ENCODE data around the gene KAZN.

Gene KAZN

DNA sequence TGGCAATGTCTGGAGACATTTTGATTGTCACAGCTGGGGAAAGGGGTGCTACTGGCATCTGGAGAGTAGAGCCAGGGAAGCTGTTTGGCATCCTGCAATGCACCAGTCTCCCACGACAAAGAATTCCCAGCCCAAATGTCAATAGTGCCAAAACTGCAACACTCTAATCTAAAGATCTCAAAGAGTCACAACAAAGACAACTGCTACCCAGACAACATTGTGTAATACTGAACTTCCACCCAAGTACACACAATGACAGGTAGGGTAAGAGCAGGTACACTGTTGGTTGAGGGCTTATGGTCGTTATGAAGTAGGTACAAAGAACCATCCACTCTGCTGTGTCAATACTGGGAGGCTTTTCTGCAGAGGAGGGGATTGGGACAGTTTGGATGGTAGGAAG lies 546.8 kb downstream of the KAZN start:
- TF ChIP-seq, protein P1, sequence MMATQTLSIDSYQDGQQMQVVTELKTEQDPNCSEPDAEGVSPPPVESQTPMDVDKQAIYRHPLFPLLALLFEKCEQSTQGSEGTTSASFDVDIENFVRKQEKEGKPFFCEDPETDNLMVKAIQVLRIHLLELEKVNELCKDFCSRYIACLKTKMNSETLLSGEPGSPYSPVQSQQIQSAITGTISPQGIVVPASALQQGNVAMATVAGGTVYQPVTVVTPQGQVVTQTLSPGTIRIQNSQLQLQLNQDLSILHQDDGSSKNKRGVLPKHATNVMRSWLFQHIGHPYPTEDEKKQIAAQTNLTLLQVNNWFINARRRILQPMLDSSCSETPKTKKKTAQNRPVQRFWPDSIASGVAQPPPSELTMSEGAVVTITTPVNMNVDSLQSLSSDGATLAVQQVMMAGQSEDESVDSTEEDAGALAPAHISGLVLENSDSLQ (IDR thresholded peaks at IDR 0.05) = no peak
- TF ChIP-seq ELF4 (IDR thresholded peaks at IDR 0.05) (no peak), ARNT (IDR thresholded peaks at IDR 0.05) (no peak), NFRKB (IDR thresholded peaks at IDR 0.05) (no peak), SUZ12 (IDR thresholded peaks at IDR 0.05) (no peak), HDGF (IDR thresholded peaks at IDR 0.05; ENCODE audit: borderline replicate concordance) (no peak), BHLHE40 (IDR thresholded peaks at IDR 0.05; ENCODE audit: borderline replicate concordance) (no peak), LEF1 (IDR thresholded peaks at IDR 0.05; ENCODE audit: borderline replicate concordance) (no peak), CTBP1 (IDR thresholded peaks at IDR 0.05; ENCODE audit: borderline replicate concordance) (no peak), FOXK2 (IDR thresholded peaks at IDR 0.05) (no peak), ZNF384 (IDR thresholded peaks at IDR 0.05) (no peak), FOXA1 (IDR thresholded peaks at IDR 0.05) (no peak), TARDBP (IDR thresholded peaks at IDR 0.05) (no peak)
- no peak for DNase-seq (ENCODE audit: extremely low spot score)
- CTCF ChIA-PET = no interaction called here
- POLR2A ChIA-PET = no interaction called here

DNA sequence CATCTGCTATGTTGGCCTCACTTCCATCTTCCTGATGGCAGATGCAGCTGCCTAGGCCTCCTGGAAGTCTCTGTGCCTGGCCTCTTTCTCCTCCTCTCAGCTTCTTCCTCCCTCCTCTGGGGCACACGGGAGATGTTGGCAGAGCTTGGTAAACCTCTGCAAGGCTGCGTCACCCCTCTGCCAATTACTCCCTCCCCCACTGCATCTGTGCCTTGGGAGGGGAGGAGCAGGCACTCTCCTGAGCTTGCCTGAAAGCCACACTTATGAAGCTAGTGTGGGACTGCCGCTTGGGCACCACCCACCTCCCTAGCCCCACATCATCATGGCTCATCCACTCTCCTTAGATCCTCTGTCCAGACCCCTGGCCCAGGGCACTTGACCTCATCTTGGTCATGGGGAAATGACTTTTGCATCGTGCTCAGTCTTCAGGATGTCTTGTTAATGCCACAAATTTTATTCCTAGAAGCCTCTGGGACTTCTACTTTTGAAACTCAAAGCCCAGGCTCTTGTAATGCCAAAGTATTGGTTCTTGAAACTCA lies 547.7 kb downstream of the KAZN start:
- ChIA-PET POLR2A (no interaction called here), CTCF (no interaction called here)
- TF ChIP-seq FOXK2 (IDR thresholded peaks at IDR 0.05) = no peak
- no peak for TF ChIP-seq CTBP1 (IDR thresholded peaks at IDR 0.05; ENCODE audit: borderline replicate concordance)
- TF ChIP-seq L3MBTL2 (conservative IDR thresholded peaks at IDR 0.05) = no peak
- no peak for TF ChIP-seq ARNT (IDR thresholded peaks at IDR 0.05)
- no peak for TF ChIP-seq TARDBP (IDR thresholded peaks at IDR 0.05)
- TF ChIP-seq SUZ12 (IDR thresholded peaks at IDR 0.05) = no peak
- TF ChIP-seq ZNF384 (IDR thresholded peaks at IDR 0.05) = no peak
- TF ChIP-seq FOXM1 (IDR thresholded peaks at IDR 0.05; ENCODE audit: borderline replicate concordance) = no peak
- TF ChIP-seq BHLHE40 (IDR thresholded peaks at IDR 0.05; ENCODE audit: borderline replicate concordance) = no peak
- TF ChIP-seq ELF4 (IDR thresholded peaks at IDR 0.05) = no peak
- no peak for TF ChIP-seq FOXA1 (IDR thresholded peaks at IDR 0.05)
- TF ChIP-seq, protein P1 (IDR thresholded peaks at IDR 0.05) = no peak
- no peak for TF ChIP-seq HDGF (IDR thresholded peaks at IDR 0.05; ENCODE audit: borderline replicate concordance)
- TF ChIP-seq NFRKB (IDR thresholded peaks at IDR 0.05) = no peak
- TF ChIP-seq SP1 (IDR thresholded peaks at IDR 0.05) = no peak
- TF ChIP-seq LEF1 (IDR thresholded peaks at IDR 0.05; ENCODE audit: borderline replicate concordance) = no peak
- DNase-seq (ENCODE audit: extremely low spot score) = no peak

GRCh38 chr1:15146971-15147376 lies 548.5 kb downstream of the KAZN start:
- CTCF ChIA-PET = no interaction called here

GRCh38 chr1:15148004-15148403 lies 549.5 kb downstream of the KAZN start:
- TF ChIP-seq LEF1 (IDR thresholded peaks at IDR 0.05; ENCODE audit: borderline replicate concordance) = no peak
- ChIA-PET POLR2A (no interaction called here), CTCF (no interaction called here)

More at GRCh38 chr1:15146971-15147376, 548.5 kb downstream of the KAZN start:
- TF ChIP-seq LEF1 (IDR thresholded peaks at IDR 0.05; ENCODE audit: borderline replicate concordance) = no peak
- no peak for TF ChIP-seq FOXM1 (IDR thresholded peaks at IDR 0.05; ENCODE audit: borderline replicate concordance)
- no peak for TF ChIP-seq L3MBTL2 (conservative IDR thresholded peaks at IDR 0.05)
- no peak for TF ChIP-seq ELF4 (IDR thresholded peaks at IDR 0.05)
- no peak for TF ChIP-seq HDGF (IDR thresholded peaks at IDR 0.05; ENCODE audit: borderline replicate concordance)
- no peak for TF ChIP-seq ZNF384 (IDR thresholded peaks at IDR 0.05)
- no peak for TF ChIP-seq BHLHE40 (IDR thresholded peaks at IDR 0.05; ENCODE audit: borderline replicate concordance)
- no peak for TF ChIP-seq TARDBP (IDR thresholded peaks at IDR 0.05)
- no peak for TF ChIP-seq FOXA1 (IDR thresholded peaks at IDR 0.05)
- TF ChIP-seq SP1 (IDR thresholded peaks at IDR 0.05) = no peak
- no peak for TF ChIP-seq ARNT (IDR thresholded peaks at IDR 0.05)
- DNase-seq (ENCODE audit: extremely low spot score) = no peak
- POLR2A ChIA-PET = no interaction called here

DNA sequence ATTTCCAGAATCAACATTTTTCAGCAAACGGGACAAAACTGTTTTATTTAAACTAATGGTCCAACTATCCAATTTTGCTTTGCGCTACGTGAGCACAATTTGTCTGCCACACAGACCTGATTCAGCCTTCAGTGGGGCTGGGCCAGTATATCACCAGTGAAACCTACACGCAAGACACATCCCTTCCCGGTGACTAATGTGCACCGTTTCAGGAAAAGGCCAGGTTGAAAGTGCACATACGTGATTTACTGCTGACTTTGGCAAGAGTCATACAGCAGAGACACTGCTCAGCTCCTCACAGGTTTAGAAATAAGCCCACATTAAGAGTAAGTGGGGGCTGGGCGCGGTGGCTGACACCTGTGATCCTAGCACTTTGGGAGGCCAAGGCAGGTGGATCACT lies 550.0 kb downstream of the KAZN start:
- POLR2A ChIA-PET = no interaction called here
- no peak for TF ChIP-seq ARNT (IDR thresholded peaks at IDR 0.05)
- TF ChIP-seq SUZ12 (IDR thresholded peaks at IDR 0.05) = no peak
- TF ChIP-seq FOXM1 (IDR thresholded peaks at IDR 0.05; ENCODE audit: borderline replicate concordance) = no peak
- TF ChIP-seq FOXK2 (IDR thresholded peaks at IDR 0.05) = no peak
- TF ChIP-seq NFRKB (IDR thresholded peaks at IDR 0.05) = no peak
- TF ChIP-seq ZNF384 (IDR thresholded peaks at IDR 0.05) = no peak
- no peak for TF ChIP-seq FOXA1 (IDR thresholded peaks at IDR 0.05)
- no peak for TF ChIP-seq CTBP1 (IDR thresholded peaks at IDR 0.05; ENCODE audit: borderline replicate concordance)
- TF ChIP-seq L3MBTL2 (conservative IDR thresholded peaks at IDR 0.05) = no peak
- no peak for TF ChIP-seq BHLHE40 (IDR thresholded peaks at IDR 0.05; ENCODE audit: borderline replicate concordance)
- no peak for TF ChIP-seq ELF4 (IDR thresholded peaks at IDR 0.05)
- TF ChIP-seq, protein P1 (IDR thresholded peaks at IDR 0.05) = no peak
- TF ChIP-seq LEF1 (IDR thresholded peaks at IDR 0.05; ENCODE audit: borderline replicate concordance) = no peak
- CTCF ChIA-PET = no interaction called here
- DNase-seq (ENCODE audit: extremely low spot score) = no peak

More at GRCh38 chr1:15148004-15148403, 549.5 kb downstream of the KAZN start:
- no peak for DNase-seq (ENCODE audit: extremely low spot score)

DNA sequence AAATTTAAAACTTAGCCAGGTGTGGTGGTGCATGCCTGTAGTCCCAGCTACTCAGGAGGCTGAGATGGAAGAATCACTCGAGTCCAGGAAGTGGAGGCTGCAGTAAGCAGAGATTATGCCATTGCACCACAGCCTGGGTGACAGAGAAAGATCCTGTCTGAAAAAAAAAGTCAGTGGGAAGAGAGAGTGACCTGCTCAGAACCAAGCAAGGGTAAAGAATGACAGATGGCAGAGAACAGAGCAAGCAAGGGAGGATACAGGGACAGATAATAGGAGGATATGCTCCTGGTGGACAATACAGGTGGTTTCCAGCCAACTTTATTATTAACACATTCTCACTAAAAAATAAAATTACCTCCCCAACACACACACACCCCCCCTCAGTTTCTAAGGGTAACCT lies 550.5 kb downstream of the KAZN start:
- TF ChIP-seq FOXM1 (IDR thresholded peaks at IDR 0.05; ENCODE audit: borderline replicate concordance) (no peak), SP1 (IDR thresholded peaks at IDR 0.05) (no peak), FOXA1 (IDR thresholded peaks at IDR 0.05) (no peak), BHLHE40 (IDR thresholded peaks at IDR 0.05; ENCODE audit: borderline replicate concordance) (no peak), HDGF (IDR thresholded peaks at IDR 0.05; ENCODE audit: borderline replicate concordance) (no peak), LEF1 (IDR thresholded peaks at IDR 0.05; ENCODE audit: borderline replicate concordance) (no peak), FOXK2 (IDR thresholded peaks at IDR 0.05) (no peak), ELF4 (IDR thresholded peaks at IDR 0.05) (no peak), ZNF384 (IDR thresholded peaks at IDR 0.05) (no peak), CTBP1 (IDR thresholded peaks at IDR 0.05; ENCODE audit: borderline replicate concordance) (no peak), TARDBP (IDR thresholded peaks at IDR 0.05) (no peak), SUZ12 (IDR thresholded peaks at IDR 0.05) (no peak)
- TF ChIP-seq, protein P1 (IDR thresholded peaks at IDR 0.05) = no peak
- ChIA-PET POLR2A (no interaction called here), CTCF (no interaction called here)
- no peak for DNase-seq (ENCODE audit: extremely low spot score)

All from HEK293T (cell line).